CD4-positive, alpha-beta memory T cell (primary cell): ENCODE results near the gene TCTN1. TPM values are rescaled to one million over a fixed set of nuclear protein-coding genes. Genes with fewer than 3 reads are reported as not detected.

Source experiments
- CTCF ChIA-PET: fragments of 350-600 bp; sonication (Branson Sonifier 250); formaldehyde crosslinking; loops from one replicate; lab custom pipeline; 2021; ENCODE audit warnings: inconsistent platforms; ENCODE audit not compliant: partially characterized antibody; lab: Charles Lee
- POLR2A ChIA-PET: fragments of 350-600 bp; sonication (Branson Sonifier 250); formaldehyde crosslinking; loops from one replicate; lab custom pipeline; 2021; ENCODE audit not compliant: partially characterized antibody; lab: Charles Lee
- DNase-seq, 5 donors: peaks; one replicate each; pipeline versions ENCODE4 v3.0.0 to v3.0.0-alpha.2; 2020 to 2022; ENCODE audit warnings: mixed read lengths in 1 of 5
- H3K27ac ChIP-seq: one replicate; pipeline ENCODE4 v1.7.0; 2013; ENCODE audit warnings: low read depth, low read length
- H3K27me3 ChIP-seq: 2 replicates; pipeline ENCODE4 v1.7.0; 2013; ENCODE audit warnings: mild to moderate bottlenecking, low read length, moderate library complexity; ENCODE audit not compliant: insufficient read depth
- H3K36me3 ChIP-seq: 2 replicates; pipeline ENCODE4 v1.7.0; 2013; ENCODE audit warnings: mild to moderate bottlenecking, low read length, moderate library complexity; ENCODE audit not compliant: insufficient read depth
- H3K4me1 ChIP-seq: 2 replicates; pipeline ENCODE4 v1.7.0; 2013; ENCODE audit warnings: mild to moderate bottlenecking, low read length, moderate library complexity; ENCODE audit not compliant: insufficient read depth
- H3K4me3 ChIP-seq, 2 donors: one replicate each; pipeline ENCODE4 v1.7.0; 2013; ENCODE audit warnings: low read length in 2 of 2, mild to moderate bottlenecking in 1 of 2
- H3K9me3 ChIP-seq, 2 donors: one replicate each; pipeline ENCODE4 v1.7.0; 2013; ENCODE audit warnings: low read length in 2 of 2, control low read depth in 1 of 2; ENCODE audit not compliant: control insufficient read depth in 1 of 2
- H3K27ac Mint-ChIP-seq, 7 donors: one replicate each; pipeline ENCODE4 v1.8.0; 2020 to 2021; ENCODE audit warnings: mixed read lengths in 7 of 7, mild to moderate bottlenecking in 6 of 7, inconsistent platforms in 3 of 7, moderate library complexity in 3 of 7
- H3K27me3 Mint-ChIP-seq, 2 donors: one replicate each; pipeline ENCODE4 v1.8.0; 2020 to 2021; ENCODE audit warnings: mixed read lengths in 2 of 2
- H3K36me3 Mint-ChIP-seq, 2 donors: one replicate each; pipeline ENCODE4 v1.8.0; 2020 to 2021; ENCODE audit warnings: mixed read lengths in 2 of 2, inconsistent platforms in 1 of 2, mild to moderate bottlenecking in 1 of 2
- H3K4me1 Mint-ChIP-seq, 4 donors: one replicate each; pipeline ENCODE4 v1.8.0; 2020 to 2021; ENCODE audit warnings: mixed read lengths in 4 of 4, mild to moderate bottlenecking in 1 of 4
- H3K4me3 Mint-ChIP-seq, 8 donors: one replicate each; pipeline ENCODE4 v1.8.0; 2020 to 2021; ENCODE audit warnings: mixed read lengths in 8 of 8, mild to moderate bottlenecking in 7 of 8, moderate library complexity in 6 of 8, inconsistent platforms in 3 of 8
- H3K9me3 Mint-ChIP-seq, 8 donors: one replicate each; pipeline ENCODE4 v1.8.0; 2020 to 2021; ENCODE audit warnings: mixed read lengths in 8 of 8, mild to moderate bottlenecking in 5 of 8, inconsistent platforms in 3 of 8, moderate library complexity in 1 of 8
- intact Hi-C: fragments of 100-400 bp; cut with micrococcal nuclease; formaldehyde crosslinking; loops from one replicate; pipeline ENCODE4 v1.15.1; 2023
- polyA plus RNA-seq, 2 donors: library from polyadenylated mRNA; unstranded; fragments of 300-500 nt; fragmentation: Illumina TruSeq; gene quantifications; one replicate each; pipeline ENCODE4 v1.2.3, GENCODE V29; 2021
- total RNA-seq, 2 experiments: library from RNA; stranded (reverse); gene quantifications; one replicate each; pipeline ENCODE4 v1.2.3, GENCODE V29; 2021

The TCTN1 gene
- total and polyA plus RNA-seq, 4 experiments from 2014 or later: 5.8 to 7.7 (median 6.0) TPM

GRCh38 chr12:110693731-110694130, 79.8 kb downstream of the TCTN1 start:
- no peaks in the 10 kb centered on the region for H3K36me3 ChIP-seq
- DNase-seq: no peak
- H3K27me3 Mint-ChIP-seq: no peaks in the 10 kb centered on the region
- no peak overlapping the region for H3K27ac Mint-ChIP-seq
- H3K4me1 Mint-ChIP-seq: peaks cover 13 to 28% (median 17%) of the 10 kb centered on the region in 4 donors
- H3K9me3 Mint-ChIP-seq: no peaks in the 10 kb centered on the region
- no peak overlapping the region for H3K4me3 Mint-ChIP-seq
- H3K9me3 ChIP-seq: no peaks in the 10 kb centered on the region
- H3K4me1 ChIP-seq: peaks cover 21% of the 10 kb centered on the region
- H3K4me3 ChIP-seq: no peak overlapping the region
- H3K27me3 ChIP-seq: no peaks in the 10 kb centered on the region
- intact Hi-C loops: no loop called here
- POLR2A ChIA-PET: interaction anchor here (1.0 kb wide), 1 partner anchor 23 kb away, joined by 3 read pairs; no protein-coding TSS in a partner anchor
- H3K27ac ChIP-seq: no peak overlapping the region
- CTCF ChIA-PET: interaction anchor here (0.6 kb wide), 1 partner anchor 189 kb away, joined by 3 read pairs; no protein-coding TSS in a partner anchor
- peaks cover 0 to 3% of the 10 kb centered on the region in 2 donors for H3K36me3 Mint-ChIP-seq

DNA sequence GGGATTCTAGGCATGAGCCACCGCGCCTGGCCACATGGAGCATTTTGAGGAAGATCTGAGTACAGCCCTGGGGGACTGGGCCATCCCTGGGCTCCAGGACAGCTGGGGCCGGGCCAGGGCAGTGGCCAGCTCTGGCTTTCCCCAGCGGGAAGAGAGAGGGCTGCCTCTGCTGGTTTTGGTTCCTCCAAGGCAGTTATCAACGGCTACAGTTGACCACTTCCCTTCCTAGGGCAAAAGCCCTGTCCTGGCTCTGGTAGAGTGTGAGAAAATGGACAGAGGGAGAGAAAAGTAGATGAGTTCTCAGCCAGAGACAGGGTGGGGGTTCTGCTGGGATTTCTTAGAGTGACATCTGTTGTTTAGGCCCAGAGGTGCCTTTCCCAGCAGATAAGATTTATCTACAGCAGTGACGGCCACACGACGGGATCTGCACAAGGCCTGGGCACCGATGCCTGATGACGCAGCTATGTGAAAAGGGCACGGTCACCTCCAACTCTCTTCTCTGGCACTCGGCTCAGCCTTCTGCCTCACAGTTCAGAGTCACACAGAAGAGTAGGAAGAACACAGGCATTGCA, 80.5 kb downstream of the TCTN1 start:
- H3K36me3 ChIP-seq: no peaks in the 10 kb centered on the region
- POLR2A ChIA-PET: interaction anchor here (1.0 kb wide), 1 partner anchor 23 kb away, joined by 3 read pairs; no protein-coding TSS in a partner anchor
- CTCF ChIA-PET: no interaction called here
- Mint-ChIP-seq H3K4me3 (no peak overlapping the region), H3K4me1 (peaks cover 12 to 26% (median 14%) of the 10 kb centered on the region in 4 donors), H3K27me3 (no peaks in the 10 kb centered on the region), H3K27ac (no peak overlapping the region), H3K9me3 (no peaks in the 10 kb centered on the region), H3K36me3 (peaks cover 0 to 2% of the 10 kb centered on the region in 2 donors)
- H3K27me3 ChIP-seq: no peaks in the 10 kb centered on the region
- intact Hi-C loops: no loop called here
- H3K4me3 ChIP-seq: no peak overlapping the region
- DNase-seq: no peak
- peaks cover 20% of the 10 kb centered on the region for H3K4me1 ChIP-seq
- no peak overlapping the region for H3K27ac ChIP-seq
- no peaks in the 10 kb centered on the region for H3K9me3 ChIP-seq

DNA sequence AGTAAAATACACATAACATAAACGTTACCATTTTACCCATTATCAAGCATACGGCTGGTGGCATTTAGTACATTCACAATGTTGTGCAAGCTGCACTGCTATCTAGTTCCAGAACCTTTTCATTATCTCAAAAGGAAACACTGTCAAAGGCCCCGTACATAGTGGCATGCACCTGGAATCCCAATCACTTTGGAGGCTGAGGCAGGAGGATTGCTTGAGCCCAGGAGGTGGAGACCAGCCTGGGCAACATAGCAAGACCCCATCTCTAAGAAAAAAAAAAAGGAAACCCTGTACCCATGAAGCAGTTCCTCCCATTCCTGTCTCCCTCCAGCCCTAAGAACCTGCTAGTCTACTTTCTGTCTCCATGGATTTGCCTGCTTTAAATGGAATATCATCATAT, 82.4 kb downstream of the TCTN1 start:
- H3K9me3 ChIP-seq: no peaks in the 10 kb centered on the region
- DNase-seq: no peak
- CTCF ChIA-PET: interaction anchor here (1.4 kb wide), 1 partner anchor 11 kb away, joined by 5 read pairs; no protein-coding TSS in a partner anchor
- no peaks in the 10 kb centered on the region for H3K36me3 ChIP-seq
- H3K27ac ChIP-seq: no peak overlapping the region
- POLR2A ChIA-PET: no interaction called here
- H3K4me3 ChIP-seq: no peak overlapping the region
- Mint-ChIP-seq H3K9me3 (no peaks in the 10 kb centered on the region), H3K27ac (no peak overlapping the region), H3K4me1 (peaks cover 4 to 15% (median 6%) of the 10 kb centered on the region in 4 donors), H3K27me3 (no peaks in the 10 kb centered on the region), H3K4me3 (no peak overlapping the region), H3K36me3 (no peaks in the 10 kb centered on the region)
- peaks cover 9% of the 10 kb centered on the region for H3K4me1 ChIP-seq
- intact Hi-C loops: no loop called here
- H3K27me3 ChIP-seq: no peaks in the 10 kb centered on the region

GRCh38 chr12:110697236-110697635, 83.3 kb downstream of the TCTN1 start:
- Histone ChIP-seq H3K27ac (no peak overlapping the region), H3K4me3 (no peak overlapping the region), H3K27me3 (no peaks in the 10 kb centered on the region), H3K36me3 (no peaks in the 10 kb centered on the region), H3K4me1 (peaks cover 9% of the 10 kb centered on the region), H3K9me3 (no peaks in the 10 kb centered on the region)
- H3K9me3 Mint-ChIP-seq: no peaks in the 10 kb centered on the region
- ChIA-PET POLR2A (interaction anchor here (0.9 kb wide), 1 partner anchor 95 kb away, joined by 3 read pairs; no protein-coding TSS in a partner anchor), CTCF (interaction anchor here (0.7 to 1.4 kb wide), 11 partner anchors 8 to 266 kb away, joined by 3 to 12 read pairs (median 4); partner anchors contain the start of genes FAM216A, HVCN1 and TCTN1)
- intact Hi-C loops: no loop called here
- H3K27ac Mint-ChIP-seq: peak overlapping the region in 1 of 7 donors; percentile 72
- DNase-seq: no peak
- peaks cover 4 to 11% (median 6%) of the 10 kb centered on the region in 4 donors for H3K4me1 Mint-ChIP-seq
- H3K27me3 Mint-ChIP-seq: no peaks in the 10 kb centered on the region
- no peak overlapping the region for H3K4me3 Mint-ChIP-seq
- no peaks in the 10 kb centered on the region for H3K36me3 Mint-ChIP-seq

GRCh38 chr12:110698171-110698902, 84.4 kb downstream of the TCTN1 start:
- Mint-ChIP-seq H3K9me3 (no peaks in the 10 kb centered on the region), H3K4me3 (peak overlapping the region in 2 of 8 donors; percentile 46 to 48), H3K27me3 (no peaks in the 10 kb centered on the region), H3K4me1 (peaks cover 4 to 11% (median 6%) of the 10 kb centered on the region in 4 donors), H3K27ac (peak overlapping the region in 4 of 7 donors; percentile 45 to 90 (median 64)), H3K36me3 (no peaks in the 10 kb centered on the region)
- no peaks in the 10 kb centered on the region for H3K9me3 ChIP-seq
- peaks cover 9% of the 10 kb centered on the region for H3K4me1 ChIP-seq
- H3K27ac ChIP-seq: no peak overlapping the region
- POLR2A ChIA-PET: interaction anchor here (0.6 to 1.1 kb wide), 3 partner anchors 9 to 97 kb away, joined by 3 read pairs; no protein-coding TSS in a partner anchor
- H3K27me3 ChIP-seq: no peaks in the 10 kb centered on the region
- CTCF ChIA-PET: interaction anchor here (0.7 to 1.4 kb wide), 11 partner anchors 75 to 267 kb away, joined by 3 to 12 read pairs (median 4); partner anchors contain the start of genes ARPC3, FAM216A and TCTN1
- DNase-seq: peak; percentile 75 to 80 (median 78)
- H3K36me3 ChIP-seq: no peaks in the 10 kb centered on the region
- intact Hi-C loops: loop anchor here (1.0 kb wide), 4 partner anchors 96 to 248 kb away; partner anchors contain the start of gene ARPC3
- no peak overlapping the region for H3K4me3 ChIP-seq

Other genes starting within 250 kb of the TCTN1 start
- gene ANAPC7, start 210.4 kb upstream of the TCTN1 start, total RNA-seq: 10 to 100 TPM; 69.9 to 70.1 TPM
- 10 to 100 TPM; 28.8 to 30.8 TPM for gene ANAPC7, start 210.4 kb upstream of the TCTN1 start, polyA plus RNA-seq
- gene ARPC3, start 163.8 kb upstream of the TCTN1 start, total RNA-seq: 100 to 1,000 TPM; 191 to 203 TPM
- 100 to 1,000 TPM; 681 to 809 TPM for gene ARPC3, start 163.8 kb upstream of the TCTN1 start, polyA plus RNA-seq
- 10 to 100 TPM; 12.5 to 16.6 TPM for gene GPN3, start 145.9 kb upstream of the TCTN1 start, total RNA-seq
- gene GPN3, start 145.9 kb upstream of the TCTN1 start, polyA plus RNA-seq: 10 to 100 TPM; 29.1 to 43.4 TPM
- 10 to 100 TPM; 16.4 to 16.9 TPM for gene FAM216A, start 145.3 kb upstream of the TCTN1 start, total RNA-seq
- 1 to 10 TPM; 7.5 to 8.9 TPM for gene FAM216A, start 145.3 kb upstream of the TCTN1 start, polyA plus RNA-seq
- 100 to 1,000 TPM; 117 to 121 TPM for gene VPS29, start 112.0 kb upstream of the TCTN1 start, total RNA-seq
- gene VPS29, start 112.0 kb upstream of the TCTN1 start, polyA plus RNA-seq: 100 to 1,000 TPM; 164 to 237 TPM
- 1 to 10 TPM; 1.1 to 2.1 TPM for gene RAD9B, start 111.8 kb upstream of the TCTN1 start, total RNA-seq
- gene RAD9B, start 111.8 kb upstream of the TCTN1 start, polyA plus RNA-seq: under 1 TPM; 0.19 to 0.64 TPM
- gene PPTC7, start 30.8 kb upstream of the TCTN1 start, total RNA-seq: 10 to 100 TPM; 32.6 to 35.6 TPM
- gene PPTC7, start 30.8 kb upstream of the TCTN1 start, polyA plus RNA-seq: 10 to 100 TPM in 1 of 2 donors, 1 to 10 TPM in 1; 4.7 to 12.6 TPM
- 1 to 10 TPM; 6.4 to 7.8 TPM for gene HVCN1, start 75.0 kb downstream of the TCTN1 start, total RNA-seq
- gene HVCN1, start 75.0 kb downstream of the TCTN1 start, polyA plus RNA-seq: 10 to 100 TPM in 1 of 2 donors, 1 to 10 TPM in 1; 7.4 to 16.4 TPM
- 100 to 1,000 TPM; 147 to 168 TPM for gene PPP1CC, start 128.8 kb downstream of the TCTN1 start, total RNA-seq
- gene PPP1CC, start 128.8 kb downstream of the TCTN1 start, polyA plus RNA-seq: 100 to 1,000 TPM; 140 to 216 TPM
- not detected for gene CCDC63, start 232.9 kb downstream of the TCTN1 start, total RNA-seq
- gene CCDC63, start 232.9 kb downstream of the TCTN1 start, polyA plus RNA-seq: not detected